Tibial artery (tissue), 4 donors: Measurements from ENCODE around the gene PXMP4.
A peak's percentile ranks its signal among the peaks of the same experiment; 100 is the strongest.

Experiments used
- DNase-seq, 2 donors: peaks; one replicate each; pipeline ENCODE4 v3.0.0-alpha.2; 2019
- H3K27ac ChIP-seq, 2 donors: fragments of 200-600 bp; sonication (generic) in 1 of 2; 1 replicate in 1 of 2; 2 replicates in 1 of 2; pipeline ENCODE4 v1.5.1; 2018 to 2019; ENCODE audit warnings: mild to moderate bottlenecking in 1 of 2
- H3K27me3 ChIP-seq, 2 donors: fragments of 200-600 bp; sonication (generic) in 1 of 2; one replicate each; pipeline versions ENCODE4 v1.5.1 to v1.6.0; 2016 to 2019
- H3K36me3 ChIP-seq, 3 donors: fragments of 200-600 bp; sonication (generic) in 2 of 3; one replicate each; pipeline ENCODE4 v1.5.1; 2016 to 2019; ENCODE audit warnings: mild to moderate bottlenecking in 2 of 3
- H3K4me1 ChIP-seq, 4 donors: fragments of 200-600 bp; sonication (generic) in 2 of 4; 1 replicate in 3 of 4; 2 replicates in 1 of 4; pipeline ENCODE4 v1.5.1; 2016 to 2019
- H3K4me3 ChIP-seq, 2 donors: fragments of 200-600 bp; sonication (generic) in 1 of 2; 1 replicate in 1 of 2; 2 replicates in 1 of 2; pipeline ENCODE4 v1.5.1; 2018 to 2019; ENCODE audit warnings: mild to moderate bottlenecking in 2 of 2
- H3K9me3 ChIP-seq, 3 donors: fragments of 200-600 bp; sonication (generic) in 1 of 3; one replicate each; pipeline ENCODE4 v1.5.1; 2016 to 2019
- CTCF ChIP-seq, 2 experiments: fragments of 200-600 bp in 1 of 2; fragments of 450-650 bp in 1 of 2; IDR thresholded peaks; one replicate each; pipeline ENCODE4 v1.5.1; 2017 to 2019; ENCODE audit warnings: antibody characterized with exemption in 2 of 2, mild to moderate bottlenecking in 1 of 2, moderate library complexity in 1 of 2
- intact Hi-C: fragments of 100-400 bp; cut with DNase I; formaldehyde crosslinking; loops from one replicate; pipeline ENCODE4 v1.15.0; 2023; ENCODE audit warnings: low total_unique reads

PXMP4 gene

DNA sequence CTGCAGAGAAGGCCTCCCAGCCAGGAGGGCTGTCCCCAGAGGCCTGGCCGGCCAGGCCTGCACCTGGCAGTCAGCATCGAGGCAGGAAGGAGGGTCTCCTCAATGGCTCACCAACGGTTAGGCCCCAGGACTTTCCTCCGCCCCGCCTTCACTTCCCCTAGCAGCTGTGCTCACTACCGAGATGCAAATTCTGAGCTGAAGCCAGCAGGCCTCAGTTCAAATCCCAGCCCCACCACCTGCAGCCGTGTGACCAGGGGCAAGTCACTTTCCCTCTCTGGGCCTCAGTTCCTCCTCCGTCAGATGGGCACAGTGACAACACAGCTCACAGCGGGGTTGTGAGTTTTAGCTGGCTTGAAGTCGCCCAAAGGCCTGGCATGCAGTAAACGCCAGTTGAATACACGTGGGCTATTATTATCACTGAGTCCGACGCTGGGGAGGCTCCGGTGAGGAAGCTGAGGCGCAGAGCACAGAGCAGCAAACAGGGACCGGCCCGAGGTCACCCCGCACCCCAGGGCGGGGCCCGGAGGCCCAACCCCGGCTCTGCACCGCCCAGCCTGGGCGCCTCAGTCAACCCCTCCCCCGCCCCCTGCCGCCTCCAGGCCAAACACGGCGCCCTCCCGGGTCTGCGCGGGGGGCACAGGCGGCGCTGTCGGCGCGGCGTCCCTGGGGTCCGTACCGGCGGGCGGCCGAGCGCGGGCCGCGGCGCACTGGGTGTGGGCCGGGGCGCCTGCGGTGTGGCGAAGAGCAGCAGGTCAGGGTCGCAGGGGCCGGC, 34.6 kb downstream of the PXMP4 start:
- no peak for DNase-seq
- intact Hi-C loops = loop anchor here (10.0 kb wide), 1 partner anchor 49 kb away; the partner anchor contains the start of gene ZNF341
- Histone ChIP-seq H3K27me3 (no peaks in the 10 kb centered on the region), H3K4me3 (peak overlapping the region; percentile 48), H3K36me3 (no peaks in the 10 kb centered on the region), H3K4me1 (peaks cover 0 to 34% (median 23%) of the 10 kb centered on the region in 4 donors), H3K27ac (no peak overlapping the region), H3K9me3 (no peaks in the 10 kb centered on the region)
- no peak for TF ChIP-seq CTCF (IDR thresholded peaks at IDR 0.05)

DNA sequence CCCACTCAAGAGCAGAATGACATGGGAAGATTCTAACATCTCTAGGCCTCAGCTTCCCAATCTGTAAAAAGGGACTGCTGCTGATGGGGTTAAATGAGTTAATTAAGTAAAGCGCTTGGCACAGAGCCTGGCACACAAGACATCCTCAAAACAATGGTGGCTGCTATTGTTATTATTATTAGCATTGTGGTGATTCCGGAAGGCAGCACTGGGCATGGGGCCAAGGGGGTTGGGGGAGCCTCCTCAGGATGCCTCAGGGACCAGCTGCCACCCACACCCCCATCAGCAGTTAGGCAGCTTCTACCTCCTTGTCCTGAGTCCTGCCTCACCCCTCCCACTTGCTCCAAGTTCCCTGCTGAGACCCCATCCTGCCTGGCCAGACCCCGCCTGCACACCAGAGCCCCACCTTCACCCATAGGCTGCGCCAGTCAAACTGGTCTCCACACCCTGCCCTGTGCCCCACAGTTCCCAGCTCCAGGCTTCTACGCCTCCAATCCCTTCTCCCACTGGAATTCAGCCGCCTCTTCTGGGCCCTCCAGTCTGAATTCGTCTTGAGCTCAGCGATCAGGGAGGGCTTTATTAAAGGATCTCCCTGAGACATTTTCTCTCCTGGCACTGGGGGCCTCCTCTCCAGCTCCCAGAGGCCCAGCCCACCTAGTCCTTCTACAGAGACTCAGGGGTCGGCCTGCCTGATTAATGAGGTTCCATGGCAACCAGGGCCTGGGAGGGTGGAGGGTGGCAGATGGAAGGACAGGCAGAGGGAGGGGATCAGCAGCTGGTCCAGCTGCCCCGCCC, 35.4 kb downstream of the PXMP4 start:
- no peak for DNase-seq
- no peak overlapping the region for H3K27ac ChIP-seq
- H3K4me3 ChIP-seq = no peak overlapping the region
- H3K9me3 ChIP-seq = no peaks in the 10 kb centered on the region
- no peaks in the 10 kb centered on the region for H3K27me3 ChIP-seq
- intact Hi-C loops = loop anchor here (10.0 kb wide), 1 partner anchor 50 kb away; the partner anchor contains the start of gene ZNF341
- peaks cover 0 to 42% (median 30%) of the 10 kb centered on the region in 4 donors for H3K4me1 ChIP-seq
- H3K36me3 ChIP-seq = no peaks in the 10 kb centered on the region
- no peak for TF ChIP-seq CTCF (IDR thresholded peaks at IDR 0.05)

- DNase-seq = no peak
- no peak for TF ChIP-seq CTCF (IDR thresholded peaks at IDR 0.05)
Observed at GRCh38 chr20:33681728-33682353, 38.3 kb downstream of the PXMP4 start.

GRCh38 chr20:33681288-33681687, 38.8 kb downstream of the PXMP4 start:
- intact Hi-C loops = loop anchor here (10.0 kb wide), 1 partner anchor 54 kb away; the partner anchor contains the start of gene ZNF341
- Histone ChIP-seq H3K27me3 (no peaks in the 10 kb centered on the region), H3K4me3 (no peak overlapping the region), H3K9me3 (no peaks in the 10 kb centered on the region), H3K36me3 (no peaks in the 10 kb centered on the region), H3K27ac (peak overlapping the region; percentile 57 to 63), H3K4me1 (peaks cover 0 to 44% (median 35%) of the 10 kb centered on the region in 4 donors)
- no peak for TF ChIP-seq CTCF (IDR thresholded peaks at IDR 0.05)
- DNase-seq = no peak

More at GRCh38 chr20:33681728-33682353, 38.3 kb downstream of the PXMP4 start:
- no peak overlapping the region for H3K27ac ChIP-seq
- H3K4me3 ChIP-seq = no peak overlapping the region
- intact Hi-C loops = loop anchor here (10.0 kb wide), 1 partner anchor 53 kb away; the partner anchor contains the start of gene ZNF341
- H3K36me3 ChIP-seq = no peaks in the 10 kb centered on the region
- H3K27me3 ChIP-seq = no peaks in the 10 kb centered on the region
- H3K4me1 ChIP-seq = peaks cover 0 to 42% (median 31%) of the 10 kb centered on the region in 4 donors
- no peaks in the 10 kb centered on the region for H3K9me3 ChIP-seq

GRCh38 chr20:33680686-33681085, 39.4 kb downstream of the PXMP4 start:
- intact Hi-C loops = loop anchor here (10.0 kb wide), 1 partner anchor 54 kb away; the partner anchor contains the start of gene ZNF341

More at GRCh38 chr20:33680686-33681085, 39.4 kb downstream of the PXMP4 start:
- Histone ChIP-seq H3K9me3 (no peaks in the 10 kb centered on the region), H3K27ac (peak overlapping the region; percentile 57 to 63), H3K27me3 (no peaks in the 10 kb centered on the region), H3K4me3 (no peak overlapping the region), H3K36me3 (no peaks in the 10 kb centered on the region), H3K4me1 (peaks cover 0 to 47% (median 38%) of the 10 kb centered on the region in 4 donors)
- TF ChIP-seq CTCF (IDR thresholded peaks at IDR 0.05) = no peak
- peak in 1 of 2 donors; percentile 85 for DNase-seq
